Panc1 (cell line): ENCODE measurements around the gene HNF4A. TPM values are rescaled to one million over a fixed set of nuclear protein-coding genes. Genes with fewer than 3 reads are reported as not detected.

Source experiments
- ATAC-seq: fragments of 200-7000 bp; cut with Tn5 transposase; 2 replicates; pipeline ENCODE4 v1.9.1; 2020; ENCODE audit warnings: mild to moderate bottlenecking, moderate library complexity
- BruUV-seq: library from RNA; stranded (reverse); fragments of 400-500 nt; replicated peaks from 2 replicates; lab custom pipeline; 2021; lab: Mats Ljungman, UMichigan
- CTCF ChIA-PET: fragments of 300-600 bp; sonication (Branson Sonifier 250); formaldehyde crosslinking; loops from one replicate; lab custom pipeline; 2022; ENCODE audit warnings: antibody characterized with exemption; lab: Charles Lee
- POLR2A ChIA-PET: fragments of 300-600 bp; sonication (Branson Sonifier 250); formaldehyde crosslinking; loops from one replicate; lab custom pipeline; 2022; ENCODE audit warnings: antibody characterized with exemption; lab: Charles Lee
- DNase-seq: peaks from one replicate; pipeline ENCODE4 v3.0.0-alpha.2; 2010; ENCODE audit warnings: low read depth, low spot score
- H3K27ac ChIP-seq: 2 replicates; pipeline ENCODE4 v1.5.1; 2011; ENCODE audit warnings: mild to moderate bottlenecking, low read length, inconsistent platforms
- H3K27me3 ChIP-seq: fragments of 200-500 bp; sonication (Bioruptor generic); 2 replicates; pipeline ENCODE4 v1.6.0; 2014; ENCODE audit warnings: low read length, inconsistent platforms; ENCODE audit not compliant: control insufficient read depth, insufficient read depth
- H3K36me3 ChIP-seq: fragments of 200-500 bp; sonication (Bioruptor generic); 2 replicates; pipeline ENCODE4 v1.5.1; 2014; ENCODE audit warnings: inconsistent platforms, mild to moderate bottlenecking, low read length, moderate library complexity; ENCODE audit not compliant: control insufficient read depth, insufficient read depth
- H3K4me1 ChIP-seq: 2 replicates; pipeline ENCODE4 v1.5.1; 2011; ENCODE audit warnings: inconsistent platforms, mild to moderate bottlenecking, low read length, moderate library complexity; ENCODE audit not compliant: control insufficient read depth, insufficient read depth
- H3K4me3 ChIP-seq, 2 experiments: 2 replicates each; pipeline ENCODE4 v1.5.1; 2011 to 2012; ENCODE audit warnings: low read depth in 2 of 2, low read length in 2 of 2, mild to moderate bottlenecking in 2 of 2, inconsistent platforms in 1 of 2, moderate library complexity in 1 of 2
- H3K9me3 ChIP-seq: fragments of 200-500 bp; sonication (Bioruptor generic); 2 replicates; pipeline ENCODE4 v1.5.1; 2014; ENCODE audit warnings: low read depth, mild to moderate bottlenecking, inconsistent platforms, low read length, moderate library complexity; ENCODE audit not compliant: control insufficient read depth, insufficient read depth
- POLR2AphosphoS5 ChIP-seq: IDR thresholded peaks from 2 replicates; pipeline ENCODE4 v1.6.1; 2012; ENCODE audit warnings: mild to moderate bottlenecking, low read depth, low read length, moderate library complexity
- SIN3A ChIP-seq: IDR thresholded peaks from 2 replicates; pipeline ENCODE4 v1.6.1; 2012; ENCODE audit warnings: low read depth, mild to moderate bottlenecking, low read length, moderate library complexity, borderline replicate concordance; ENCODE audit not compliant: insufficient read depth
- TCF7L2 ChIP-seq: IDR thresholded peaks from 2 replicates; pipeline ENCODE4 v1.6.1; 2011; ENCODE audit warnings: mild to moderate bottlenecking, low read depth, low read length, inconsistent platforms
- in situ Hi-C: cut with HindIII; loops from 2 replicates; pipeline ENCODE4 v1.10.0; 2016; ENCODE audit warnings: low sequenced_read_pairs, low pct_unique_long_range_greater_than_20kb
- intact Hi-C: fragments of 100-400 bp; cut with micrococcal nuclease; formaldehyde crosslinking; loops from one replicate; pipeline ENCODE4 v1.10.0; 2022; ENCODE audit not compliant: unreplicated experiment
- total RNA-seq: library from RNA; stranded (reverse); gene quantifications from one replicate; pipeline ENCODE4 v1.2.1, GENCODE V29; 2021; ENCODE audit not compliant: unreplicated experiment
- TF ChIP-seq, protein P1 (sequence below), 2 experiments: IDR thresholded peaks; 2 replicates each; pipeline ENCODE4 v1.6.1; 2011 to 2012; ENCODE audit warnings: low read depth in 2 of 2, control low read depth in 1 of 2, low read length in 1 of 2, mild to moderate bottlenecking in 1 of 2, moderate library complexity in 1 of 2; ENCODE audit not compliant: insufficient read depth in 1 of 2
- TF ChIP-seq, protein P2 (sequence below): fragments of 450-650 bp; IDR thresholded peaks from 2 replicates; pipeline ENCODE4 v1.5.1; 2017; ENCODE audit warnings: mild to moderate bottlenecking

The HNF4A gene
- total RNA-seq, 1 experiment from 2014 or later, result 0.28 TPM

DNA sequence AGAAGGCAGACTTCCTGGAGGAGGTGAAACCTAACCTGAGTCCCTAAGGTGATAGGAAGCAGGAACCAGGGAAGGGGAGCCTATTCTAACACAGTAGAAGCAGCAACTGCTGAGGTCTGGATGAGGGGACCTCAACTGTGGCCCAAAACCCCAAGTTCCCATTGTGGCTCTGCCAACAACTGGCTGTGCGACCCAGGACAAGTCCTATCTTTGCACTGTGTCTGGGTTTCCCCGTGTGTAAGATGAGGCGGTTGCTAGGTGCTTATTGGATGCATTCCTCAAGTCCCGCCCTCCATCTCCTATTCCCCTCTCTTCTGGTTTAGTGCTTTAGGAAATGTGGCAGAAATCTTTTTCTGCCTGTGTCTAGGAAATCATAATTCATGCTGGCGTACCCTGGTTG is 68.0 kb downstream of the HNF4A start:
- ATAC-seq (0 out of 2 replicates have a peak, but pooled peaks have one; percentile 30), DNase-seq (no peak)
- Histone ChIP-seq H3K36me3 (no peaks in the 10 kb centered on the region), H3K27me3 (no peaks in the 10 kb centered on the region; the same call in 1 of the 2 replicates), H3K27ac (no peak overlapping the region), H3K4me3 (no peak overlapping the region), H3K9me3 (no peaks in the 10 kb centered on the region), H3K4me1 (no peaks in the 10 kb centered on the region)
- TF ChIP-seq POLR2AphosphoS5, result no peak
- TF ChIP-seq, protein P1, sequence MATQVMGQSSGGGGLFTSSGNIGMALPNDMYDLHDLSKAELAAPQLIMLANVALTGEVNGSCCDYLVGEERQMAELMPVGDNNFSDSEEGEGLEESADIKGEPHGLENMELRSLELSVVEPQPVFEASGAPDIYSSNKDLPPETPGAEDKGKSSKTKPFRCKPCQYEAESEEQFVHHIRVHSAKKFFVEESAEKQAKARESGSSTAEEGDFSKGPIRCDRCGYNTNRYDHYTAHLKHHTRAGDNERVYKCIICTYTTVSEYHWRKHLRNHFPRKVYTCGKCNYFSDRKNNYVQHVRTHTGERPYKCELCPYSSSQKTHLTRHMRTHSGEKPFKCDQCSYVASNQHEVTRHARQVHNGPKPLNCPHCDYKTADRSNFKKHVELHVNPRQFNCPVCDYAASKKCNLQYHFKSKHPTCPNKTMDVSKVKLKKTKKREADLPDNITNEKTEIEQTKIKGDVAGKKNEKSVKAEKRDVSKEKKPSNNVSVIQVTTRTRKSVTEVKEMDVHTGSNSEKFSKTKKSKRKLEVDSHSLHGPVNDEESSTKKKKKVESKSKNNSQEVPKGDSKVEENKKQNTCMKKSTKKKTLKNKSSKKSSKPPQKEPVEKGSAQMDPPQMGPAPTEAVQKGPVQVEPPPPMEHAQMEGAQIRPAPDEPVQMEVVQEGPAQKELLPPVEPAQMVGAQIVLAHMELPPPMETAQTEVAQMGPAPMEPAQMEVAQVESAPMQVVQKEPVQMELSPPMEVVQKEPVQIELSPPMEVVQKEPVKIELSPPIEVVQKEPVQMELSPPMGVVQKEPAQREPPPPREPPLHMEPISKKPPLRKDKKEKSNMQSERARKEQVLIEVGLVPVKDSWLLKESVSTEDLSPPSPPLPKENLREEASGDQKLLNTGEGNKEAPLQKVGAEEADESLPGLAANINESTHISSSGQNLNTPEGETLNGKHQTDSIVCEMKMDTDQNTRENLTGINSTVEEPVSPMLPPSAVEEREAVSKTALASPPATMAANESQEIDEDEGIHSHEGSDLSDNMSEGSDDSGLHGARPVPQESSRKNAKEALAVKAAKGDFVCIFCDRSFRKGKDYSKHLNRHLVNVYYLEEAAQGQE (IDR thresholded peaks at IDR 0.05; ENCODE audit: insufficient read depth in 1 of 2, low read depth in 2 of 2, low read length in 1 of 2), result no peak
- TF ChIP-seq, protein P2, sequence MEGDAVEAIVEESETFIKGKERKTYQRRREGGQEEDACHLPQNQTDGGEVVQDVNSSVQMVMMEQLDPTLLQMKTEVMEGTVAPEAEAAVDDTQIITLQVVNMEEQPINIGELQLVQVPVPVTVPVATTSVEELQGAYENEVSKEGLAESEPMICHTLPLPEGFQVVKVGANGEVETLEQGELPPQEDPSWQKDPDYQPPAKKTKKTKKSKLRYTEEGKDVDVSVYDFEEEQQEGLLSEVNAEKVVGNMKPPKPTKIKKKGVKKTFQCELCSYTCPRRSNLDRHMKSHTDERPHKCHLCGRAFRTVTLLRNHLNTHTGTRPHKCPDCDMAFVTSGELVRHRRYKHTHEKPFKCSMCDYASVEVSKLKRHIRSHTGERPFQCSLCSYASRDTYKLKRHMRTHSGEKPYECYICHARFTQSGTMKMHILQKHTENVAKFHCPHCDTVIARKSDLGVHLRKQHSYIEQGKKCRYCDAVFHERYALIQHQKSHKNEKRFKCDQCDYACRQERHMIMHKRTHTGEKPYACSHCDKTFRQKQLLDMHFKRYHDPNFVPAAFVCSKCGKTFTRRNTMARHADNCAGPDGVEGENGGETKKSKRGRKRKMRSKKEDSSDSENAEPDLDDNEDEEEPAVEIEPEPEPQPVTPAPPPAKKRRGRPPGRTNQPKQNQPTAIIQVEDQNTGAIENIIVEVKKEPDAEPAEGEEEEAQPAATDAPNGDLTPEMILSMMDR, result no peak
- in situ Hi-C loops (no loop called here), intact Hi-C loops (no loop called here)
- ChIA-PET POLR2A (no interaction called here), CTCF (no interaction called here)
- BruUV-seq, result no TSS peak

DNA sequence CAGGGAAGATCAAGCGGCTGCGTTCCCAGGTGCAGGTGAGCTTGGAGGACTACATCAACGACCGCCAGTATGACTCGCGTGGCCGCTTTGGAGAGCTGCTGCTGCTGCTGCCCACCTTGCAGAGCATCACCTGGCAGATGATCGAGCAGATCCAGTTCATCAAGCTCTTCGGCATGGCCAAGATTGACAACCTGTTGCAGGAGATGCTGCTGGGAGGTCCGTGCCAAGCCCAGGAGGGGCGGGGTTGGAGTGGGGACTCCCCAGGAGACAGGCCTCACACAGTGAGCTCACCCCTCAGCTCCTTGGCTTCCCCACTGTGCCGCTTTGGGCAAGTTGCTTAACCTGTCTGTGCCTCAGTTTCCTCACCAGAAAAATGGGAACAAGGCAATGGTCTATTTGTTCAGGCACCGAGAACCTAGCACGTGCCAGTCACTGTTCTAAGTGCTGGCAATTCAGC is 68.6 kb downstream of the HNF4A start:
- ATAC-seq, result no peak
- Histone ChIP-seq H3K36me3 (no peaks in the 10 kb centered on the region), H3K9me3 (no peaks in the 10 kb centered on the region), H3K27ac (no peak overlapping the region), H3K4me1 (no peaks in the 10 kb centered on the region), H3K4me3 (no peak overlapping the region), H3K27me3 (no peaks in the 10 kb centered on the region; the same call in 1 of the 2 replicates)
- ChIA-PET POLR2A (no interaction called here), CTCF (no interaction called here)
- intact Hi-C loops (no loop called here), in situ Hi-C loops (no loop called here)
- BruUV-seq, result no TSS peak
- DNase-seq, result no peak
- TF ChIP-seq SIN3A, result no peak
- no peak for TF ChIP-seq TCF7L2
- TF ChIP-seq, protein P2, result no peak
- no peak for TF ChIP-seq POLR2AphosphoS5
- TF ChIP-seq, protein P1 (IDR thresholded peaks at IDR 0.05; ENCODE audit: insufficient read depth in 1 of 2, low read depth in 2 of 2, low read length in 1 of 2), result no peak
